Left lung (tissue), 10 donors: Measurements from ENCODE around the gene CES5A. TPM values are rescaled to one million over a fixed set of nuclear protein-coding genes. Genes with fewer than 3 reads are reported as not detected.
"Not testable (repeated sequence)": the region's sequence is repeated elsewhere in the genome, so short reads cannot be mapped to it uniquely, and the experiment has no call there.

ENCODE experiments used
- ATAC-seq: fragments of 200-7000 bp; cut with Tn5 transposase; one replicate; pipeline ENCODE4 v1.9.1; 2020; ENCODE audit warnings: moderate library complexity
- DNase-seq, 4 donors: peaks; one replicate each; pipeline ENCODE4 v3.0.0-alpha.2; 2013 to 2020
- H3K27ac ChIP-seq, 2 donors: fragments of 200-600 bp; sonication (generic) in 1 of 2; one replicate each; pipeline versions ENCODE4 v1.5.0 to v1.8.0; 2020 to 2021
- H3K27me3 ChIP-seq, 2 donors: fragments of 200-600 bp; sonication (generic) in 1 of 2; one replicate each; pipeline versions ENCODE4 v1.5.0 to v1.8.0; 2020 to 2021
- H3K36me3 ChIP-seq, 2 donors: fragments of 200-600 bp; sonication (generic) in 1 of 2; one replicate each; pipeline versions ENCODE4 v1.5.0 to v1.8.0; 2020 to 2021
- H3K4me1 ChIP-seq, 2 donors: fragments of 200-600 bp; one replicate each; pipeline ENCODE4 v1.8.0; 2021
- H3K4me3 ChIP-seq, 2 donors: fragments of 200-600 bp; sonication (generic) in 1 of 2; one replicate each; pipeline versions ENCODE4 v1.5.0 to v1.8.0; 2020 to 2021; ENCODE audit warnings: mild to moderate bottlenecking in 1 of 2
- H3K9me3 ChIP-seq, 2 donors: fragments of 200-600 bp; sonication (generic) in 1 of 2; one replicate each; pipeline versions ENCODE4 v1.5.0 to v1.8.0; 2020 to 2021
- CTCF ChIP-seq, 2 donors: fragments of 200-600 bp; sonication (generic) in 1 of 2; IDR thresholded peaks; one replicate each; pipeline versions ENCODE4 v1.5.0 to v1.8.0; 2021; ENCODE audit warnings: antibody characterized with exemption in 2 of 2
- intact Hi-C, 2 donors: fragments of 100-400 bp; cut with DNase I; formaldehyde crosslinking; loops; one replicate each; pipeline versions ENCODE4 v1.11.2 to v1.14.2; 2022
- polyA plus RNA-seq, 6 donors: library from polyadenylated mRNA; unstranded; fragments of 120-200 nt; gene quantifications; one replicate each; pipeline ENCODE4 v1.2.1, GENCODE V29; 2013; ENCODE audit not compliant: insufficient read length in 6 of 6
- total RNA-seq, 2 donors: library from RNA; stranded (reverse); fragmentation: NEBNext Ultra II Directional; extraction: Animal tissue kit (Norgen Biotek cat#: 25700); gene quantifications; one replicate each; pipeline ENCODE4 v1.2.1, GENCODE V29; 2021
- donor health status: DM: no; HTN: yes; CAD: no.
- donor health status: DM: no; HTN: no; CAD: no.

The CES5A gene
- total and polyA plus RNA-seq, 8 donors = 0.20 TPM; not detected in 7

DNA sequence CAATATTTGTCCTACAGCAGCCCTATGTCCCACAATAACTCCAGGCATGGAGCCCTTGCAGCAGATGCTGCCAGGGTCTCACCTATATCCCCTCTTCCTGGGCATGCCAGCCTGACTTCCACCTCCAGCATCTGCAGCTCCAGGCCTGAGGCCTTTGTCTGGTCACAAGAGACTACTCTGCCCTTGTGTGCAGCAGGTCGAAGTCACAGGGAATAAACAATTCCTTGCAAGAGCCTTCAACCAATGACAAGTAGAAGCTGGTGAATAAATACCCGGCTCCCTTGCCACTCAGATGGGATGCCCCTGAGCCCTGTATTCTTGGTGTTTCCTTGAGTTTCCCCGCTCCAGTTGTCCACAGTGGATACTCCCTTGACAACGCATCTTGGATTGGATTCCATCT is 65.3 kb downstream of the CES5A start:
- Histone ChIP-seq H3K4me1 (no peaks in the 10 kb centered on the region), H3K4me3 (no peak overlapping the region), H3K27ac (no peak overlapping the region), H3K36me3 (no peaks in the 10 kb centered on the region), H3K27me3 (peaks cover 0 to 2% of the 10 kb centered on the region in 2 donors), H3K9me3 (no peaks in the 10 kb centered on the region)
- ATAC-seq (no peak), DNase-seq (no peak)
- TF ChIP-seq CTCF (IDR thresholded peaks at IDR 0.05) = no peak
- intact Hi-C loops = no loop called here

DNA sequence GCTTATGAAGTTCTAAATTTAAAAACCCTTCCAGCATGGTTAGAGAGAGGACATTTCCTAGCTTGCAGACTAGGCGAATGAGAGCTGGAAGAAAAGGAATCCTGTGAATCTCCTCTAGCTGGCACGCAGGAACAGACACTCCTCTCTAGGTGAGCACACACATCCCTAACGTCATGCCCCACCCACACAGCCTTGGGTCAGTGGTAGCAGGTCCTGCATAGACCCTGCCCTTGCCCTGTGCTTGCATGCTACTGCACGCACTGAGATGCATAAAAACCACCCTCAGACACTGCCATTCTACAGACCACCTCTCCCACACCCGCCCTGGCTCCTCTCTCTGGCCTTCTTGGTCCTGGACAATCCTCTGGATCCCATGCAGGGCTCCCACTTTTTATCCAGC is 65.8 kb downstream of the CES5A start:
- no peaks in the 10 kb centered on the region for H3K27me3 ChIP-seq
- TF ChIP-seq CTCF (IDR thresholded peaks at IDR 0.05) = no peak
- DNase-seq = no peak
- no peak for ATAC-seq
- intact Hi-C loops = no loop called here
- no peaks in the 10 kb centered on the region for H3K4me1 ChIP-seq
- H3K9me3 ChIP-seq = no peaks in the 10 kb centered on the region
- no peaks in the 10 kb centered on the region for H3K36me3 ChIP-seq
- no peak overlapping the region for H3K27ac ChIP-seq
- no peak overlapping the region for H3K4me3 ChIP-seq

GRCh38 chr16:55808286-55808685 is 66.9 kb downstream of the CES5A start:
- H3K27me3 ChIP-seq, ATAC-seq, H3K4me3 ChIP-seq, H3K36me3 ChIP-seq, H3K4me1 ChIP-seq, H3K27ac ChIP-seq, DNase-seq, H3K9me3 ChIP-seq, intact Hi-C loops: not testable (repeated sequence)

GRCh38 chr16:55805104-55805503 is 70.1 kb downstream of the CES5A start:
- intact Hi-C loops, H3K27ac ChIP-seq, H3K36me3 ChIP-seq, H3K4me1 ChIP-seq, H3K4me3 ChIP-seq, H3K27me3 ChIP-seq, DNase-seq, ATAC-seq, H3K9me3 ChIP-seq: not testable (repeated sequence)

DNA sequence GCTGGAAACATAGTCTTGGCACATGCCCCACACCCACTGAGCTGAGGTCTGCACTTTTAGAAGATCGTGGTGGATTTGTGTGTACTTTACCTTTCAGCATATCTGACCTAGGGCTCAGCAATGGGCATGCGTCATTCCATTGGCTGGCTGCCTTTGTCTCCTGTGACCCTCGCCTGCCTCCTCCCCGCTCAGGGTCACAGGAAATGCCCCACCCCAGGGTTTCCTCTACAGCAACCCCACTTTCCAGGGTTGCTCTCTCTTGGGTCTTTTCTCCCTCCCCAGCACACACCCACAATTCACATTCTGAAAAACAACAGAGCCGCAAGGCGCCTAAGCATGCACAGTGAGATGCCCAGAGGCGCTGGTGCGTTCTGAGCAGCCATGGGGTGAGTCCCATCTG is 71.5 kb downstream of the CES5A start:
- H3K4me1 ChIP-seq, H3K4me3 ChIP-seq, H3K36me3 ChIP-seq, H3K27ac ChIP-seq, DNase-seq, H3K27me3 ChIP-seq, intact Hi-C loops, H3K9me3 ChIP-seq, ATAC-seq: not testable (repeated sequence)

Other genes with a start within 250 kb of the CES5A start
- gene SLC6A2, start 219.4 kb downstream of the CES5A start, total RNA-seq = not detected
- under 1 TPM in 3 of 6 donors, not detected in 3; 0.10 TPM for gene SLC6A2, start 219.4 kb downstream of the CES5A start, polyA plus RNA-seq
- gene CES1, start 42.3 kb downstream of the CES5A start, total RNA-seq = 10 to 100 TPM; 62.3 to 78.9 TPM
- gene CES1, start 42.3 kb downstream of the CES5A start, polyA plus RNA-seq = 100 to 1,000 TPM; 110 to 135 (median 123) TPM